HG03521 (cell line): ENCODE results near the gene OTP.

ENCODE experiments used
- ATAC-seq: cut with Tn5 transposase; IDR thresholded peaks from one replicate; pipeline ENCODE4 v1.9.1; 2021; ENCODE audit warnings: mild to moderate bottlenecking, moderate library complexity; ENCODE audit not compliant: unreplicated experiment

Gene OTP

GRCh38 chr5:77640589-77641396 is 2.3 kb upstream of the OTP start:
- ATAC-seq: no peak

- no peak for ATAC-seq
Measured at GRCh38 chr5:77638763-77639671, 504 bp upstream of the OTP start.

GRCh38 chr5:77637170-77637997 is 1.1 kb downstream of the OTP start:
- no peak for ATAC-seq

DNA sequence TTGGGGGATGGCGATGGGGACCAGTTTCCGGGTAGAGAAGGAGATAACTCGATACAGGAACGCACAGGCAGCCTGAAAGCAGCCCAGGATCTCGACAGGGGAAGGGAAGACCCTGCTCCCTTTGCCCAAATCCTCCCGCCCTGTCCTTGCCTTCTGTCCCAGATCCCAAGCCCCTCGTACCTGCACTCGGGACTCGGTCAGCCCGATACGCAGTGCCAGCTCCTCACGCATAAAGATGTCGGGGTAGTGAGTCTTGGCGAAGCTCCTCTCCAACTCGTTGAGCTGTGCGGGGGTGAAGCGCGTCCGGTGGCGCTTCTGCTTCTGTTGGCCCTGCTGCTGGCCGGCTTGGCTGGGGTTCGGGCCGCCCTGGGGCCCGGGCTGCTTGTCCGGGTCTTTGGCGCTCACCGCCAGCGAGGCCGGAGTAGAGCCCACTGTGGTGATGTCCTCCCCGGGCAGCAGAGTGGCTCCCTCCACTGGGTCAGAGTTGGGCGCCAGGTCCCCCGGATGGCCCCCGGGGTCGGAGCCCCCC is 1.8 kb downstream of the OTP start:
- ATAC-seq: no peak

- ATAC-seq: no peak
Measured at GRCh38 chr5:77635917-77636640, 2.4 kb downstream of the OTP start.

- ATAC-seq: no peak
Measured at GRCh38 chr5:77635067-77635916, 3.2 kb downstream of the OTP start.

- ATAC-seq: no peak
Measured at GRCh38 chr5:77633709-77634108, 4.8 kb downstream of the OTP start.

- ATAC-seq: no peak
Measured at GRCh38 chr5:77633207-77633675, 5.3 kb downstream of the OTP start.

DNA sequence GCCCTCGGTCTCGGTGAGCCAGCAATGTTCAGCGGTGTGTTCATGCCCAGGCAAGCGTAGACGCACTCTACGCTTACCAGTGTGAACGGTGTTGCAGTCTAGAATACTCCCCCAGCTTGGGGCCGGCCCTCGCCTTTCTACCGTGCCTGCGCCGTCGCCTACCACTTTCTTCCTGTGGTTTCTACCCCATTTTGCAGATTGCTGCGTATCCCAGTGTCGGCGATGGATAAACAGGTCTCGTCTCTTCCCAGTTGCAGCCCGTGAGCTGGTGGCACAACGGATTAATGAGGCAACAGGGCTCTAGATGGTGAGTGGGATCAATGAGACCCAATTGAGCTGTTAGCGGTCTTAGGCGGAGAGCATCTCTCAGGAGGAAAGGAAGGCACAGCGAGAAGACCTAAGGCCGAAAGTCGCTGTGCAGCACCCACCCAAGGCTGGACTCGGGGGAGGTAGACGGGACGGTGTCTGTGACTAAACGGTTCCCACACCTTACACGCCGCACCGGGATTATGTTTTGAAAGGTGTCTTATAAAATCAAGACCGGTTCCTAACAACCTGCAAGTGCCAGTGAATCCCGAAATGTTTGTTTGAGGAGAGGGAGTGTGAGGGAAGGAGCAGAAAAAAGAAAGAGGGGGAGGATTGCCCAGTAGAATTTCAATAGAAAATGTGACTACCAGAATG is 5.8 kb downstream of the OTP start:
- ATAC-seq: no peak

- peak; percentile 90 for ATAC-seq
Measured at GRCh38 chr5:77630114-77630680, 8.3 kb downstream of the OTP start.

DNA sequence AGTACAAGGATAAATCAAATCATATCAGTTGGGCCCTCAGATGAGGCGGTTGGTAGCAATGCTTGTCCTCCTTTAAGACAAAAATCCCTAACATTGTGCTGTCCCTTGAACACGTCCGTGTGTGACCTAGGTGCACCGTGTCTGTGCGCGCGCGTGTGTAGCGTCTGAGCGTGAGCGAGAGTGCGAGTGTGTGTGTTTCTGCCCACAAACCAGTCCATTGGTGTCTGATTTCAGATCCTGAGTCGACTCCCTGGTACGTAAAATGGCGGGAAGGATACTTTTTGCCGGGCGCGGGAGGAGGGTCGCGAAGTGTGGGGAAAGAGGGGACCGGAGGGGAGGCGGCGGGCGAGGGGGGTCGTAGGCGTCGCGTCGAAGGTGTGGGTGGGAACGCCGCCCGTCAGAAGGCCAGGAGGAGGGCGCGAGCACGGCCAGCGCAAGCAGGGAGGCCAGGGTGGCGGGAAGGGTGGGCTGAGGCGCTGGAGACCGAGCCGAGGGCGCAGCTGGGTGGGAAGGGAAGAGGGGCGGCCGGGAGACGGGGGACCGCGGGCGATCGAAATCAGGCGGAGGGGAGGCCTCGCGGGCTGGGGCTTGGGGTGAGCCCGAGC is 8.9 kb downstream of the OTP start:
- ATAC-seq: no peak

GRCh38 chr5:77628840-77629508 is 9.5 kb downstream of the OTP start:
- ATAC-seq: no peak

DNA sequence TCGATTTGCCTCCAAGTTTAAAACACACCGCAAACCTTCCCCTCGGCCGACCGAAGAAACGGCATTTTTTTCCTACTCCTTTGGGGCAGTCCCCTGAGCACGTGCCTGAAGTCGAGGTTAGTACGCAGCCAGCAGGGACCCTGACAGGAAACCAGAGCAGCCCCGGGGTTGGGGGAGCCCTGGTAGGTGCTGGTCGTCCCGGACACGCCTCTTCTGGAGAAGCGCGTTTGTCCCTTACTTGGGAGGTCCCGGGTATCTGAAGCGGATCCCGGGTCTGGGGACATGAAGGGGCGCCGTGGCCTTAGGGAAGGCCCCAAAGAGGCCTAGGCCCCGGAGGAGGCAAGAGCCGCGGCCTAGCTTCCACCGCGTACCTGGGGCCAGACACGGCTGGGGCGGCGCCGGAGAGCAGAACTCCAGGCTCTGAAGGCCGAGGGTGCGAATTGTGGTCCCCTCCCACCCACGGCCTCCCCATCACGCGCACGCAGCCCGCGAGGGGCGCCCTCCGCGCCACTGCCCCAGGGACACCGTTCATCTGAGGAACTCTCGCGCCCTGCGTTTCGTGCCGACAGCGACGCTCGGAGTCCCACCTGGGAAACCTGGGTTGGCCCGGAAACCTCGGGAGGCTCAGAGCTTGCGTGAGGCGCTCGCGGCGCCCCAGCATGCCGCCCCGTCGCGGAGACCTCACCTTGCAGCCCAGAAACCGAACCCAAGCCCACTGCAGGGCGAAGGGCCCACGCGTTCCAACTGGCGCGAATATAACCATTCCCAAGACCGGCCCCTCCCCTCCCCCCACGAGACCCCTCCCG is 10.4 kb downstream of the OTP start:
- ATAC-seq: no peak

DNA sequence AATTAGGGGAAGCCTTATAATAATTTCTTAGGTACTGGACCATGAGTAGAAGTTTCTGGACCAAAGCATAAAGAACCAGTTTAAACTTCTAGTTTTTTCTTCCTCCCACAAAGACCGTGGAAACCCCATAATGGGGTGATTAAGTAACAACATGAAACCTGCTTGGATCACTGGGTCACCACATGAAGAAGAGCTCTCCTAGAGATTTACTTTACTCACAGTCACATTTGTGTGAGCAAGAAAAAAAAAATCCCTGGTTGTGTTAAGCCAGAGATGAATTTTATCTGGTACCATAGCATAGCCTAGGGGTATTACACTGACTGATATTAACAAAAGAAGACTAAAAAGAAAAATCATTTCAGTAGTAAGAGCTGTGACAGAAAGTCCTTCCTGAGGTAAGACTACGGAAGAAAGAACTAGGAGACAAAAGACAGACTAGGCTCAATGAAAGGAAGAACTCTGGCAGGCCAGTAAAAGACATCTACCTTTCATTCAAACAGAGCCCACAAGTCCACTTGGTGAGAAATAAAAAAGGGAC is 15.2 kb downstream of the OTP start:
- no peak for ATAC-seq

- ATAC-seq: no peak
Measured at GRCh38 chr5:77621440-77621839, 17.1 kb downstream of the OTP start.

- no peak for ATAC-seq
Measured at GRCh38 chr5:77620405-77620804, 18.1 kb downstream of the OTP start.
